NOMO-1 treated with dmso at 0.1 percent for 144 hours (cell line): Measurements from ENCODE around the gene CPAMD8.

ENCODE experiments used
- DNase-seq: peaks from one replicate; lab custom pipeline; 2025; ENCODE audit not compliant: unreplicated experiment; lab: John Stamatoyannopoulos, UW

CPAMD8 gene

DNA sequence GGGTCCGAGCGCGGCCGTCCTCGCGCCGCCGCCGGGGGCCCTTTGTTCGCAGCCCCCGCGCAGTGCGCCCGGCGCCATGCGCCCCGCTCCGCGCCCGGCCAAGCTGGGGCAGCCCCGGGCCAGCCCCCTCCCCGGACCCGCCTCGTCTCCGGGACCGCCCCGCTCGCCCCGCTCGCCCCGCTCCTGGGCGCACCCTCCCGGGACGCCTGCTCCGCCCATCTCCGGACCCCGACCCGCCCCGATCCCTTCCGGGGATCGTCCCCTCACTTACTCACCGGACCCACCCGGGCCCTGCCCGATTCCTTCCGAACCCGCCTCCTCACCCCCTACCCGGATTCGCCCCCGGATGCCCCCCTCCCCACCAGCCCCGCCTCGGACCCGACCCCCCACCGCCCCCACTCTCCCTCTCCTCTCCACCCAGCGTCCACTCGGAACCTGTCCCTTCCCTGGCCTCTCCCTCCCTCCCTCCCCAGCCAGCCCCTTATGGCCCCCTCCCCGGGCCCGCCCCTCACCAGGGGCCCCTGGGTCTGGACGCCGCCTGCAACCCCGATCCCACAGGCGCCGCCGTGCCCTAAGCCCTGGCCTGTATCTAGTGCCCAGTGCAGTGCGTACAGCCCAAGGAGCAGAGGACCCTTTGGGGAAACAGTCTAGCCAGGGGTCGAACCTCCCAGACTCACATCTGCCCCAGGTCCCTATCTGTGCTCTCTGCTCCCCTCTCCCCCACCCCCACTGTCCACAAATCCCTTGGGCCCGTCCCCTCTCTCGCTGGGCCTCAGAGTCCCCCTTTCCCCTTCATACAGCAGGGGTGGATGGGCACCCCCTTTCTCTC lies at the start of gene CPAMD8:
Gene CPAMD8 (minus strand): TSS at position 105 of the 829 bp plus-strand sequence. CDS start 168 bp downstream, outside the sequence.
- DNase-seq, result no peak

DNA sequence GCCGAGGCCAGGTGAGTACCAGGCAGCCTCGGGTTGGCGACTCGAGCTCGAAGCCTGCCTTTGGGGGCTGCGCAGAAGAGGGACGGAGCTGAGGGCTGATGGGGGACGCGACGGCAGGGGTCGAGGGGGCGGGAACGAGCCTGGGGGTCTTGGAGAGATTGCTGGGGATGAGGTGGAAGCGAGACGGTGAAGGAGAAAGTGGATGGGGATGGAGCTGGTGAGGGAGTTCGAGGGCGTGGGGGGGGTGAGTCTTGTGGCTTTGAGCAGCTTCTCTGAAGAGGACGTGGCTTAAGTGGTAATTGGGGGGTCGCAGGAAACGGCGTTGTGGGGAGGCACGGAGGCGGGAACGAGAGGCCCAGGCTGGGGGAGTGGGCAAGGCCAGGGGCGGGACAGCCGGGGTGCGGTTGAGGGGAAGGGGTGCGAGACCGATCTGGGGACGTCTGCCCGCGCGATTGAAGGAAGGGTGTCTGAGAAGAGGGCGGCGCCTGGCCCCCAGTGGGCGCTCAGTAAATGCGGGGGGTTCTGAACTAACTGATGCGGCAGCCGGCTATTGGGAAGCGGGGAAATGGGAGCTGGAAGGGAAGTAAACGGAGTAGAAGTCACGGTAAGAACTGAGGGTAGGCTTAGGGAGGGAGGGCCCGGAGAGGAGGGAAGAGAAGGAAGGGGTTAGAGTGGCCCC lies 49.4 kb upstream of the CPAMD8 start:
- peak; percentile 35 for DNase-seq

DNA sequence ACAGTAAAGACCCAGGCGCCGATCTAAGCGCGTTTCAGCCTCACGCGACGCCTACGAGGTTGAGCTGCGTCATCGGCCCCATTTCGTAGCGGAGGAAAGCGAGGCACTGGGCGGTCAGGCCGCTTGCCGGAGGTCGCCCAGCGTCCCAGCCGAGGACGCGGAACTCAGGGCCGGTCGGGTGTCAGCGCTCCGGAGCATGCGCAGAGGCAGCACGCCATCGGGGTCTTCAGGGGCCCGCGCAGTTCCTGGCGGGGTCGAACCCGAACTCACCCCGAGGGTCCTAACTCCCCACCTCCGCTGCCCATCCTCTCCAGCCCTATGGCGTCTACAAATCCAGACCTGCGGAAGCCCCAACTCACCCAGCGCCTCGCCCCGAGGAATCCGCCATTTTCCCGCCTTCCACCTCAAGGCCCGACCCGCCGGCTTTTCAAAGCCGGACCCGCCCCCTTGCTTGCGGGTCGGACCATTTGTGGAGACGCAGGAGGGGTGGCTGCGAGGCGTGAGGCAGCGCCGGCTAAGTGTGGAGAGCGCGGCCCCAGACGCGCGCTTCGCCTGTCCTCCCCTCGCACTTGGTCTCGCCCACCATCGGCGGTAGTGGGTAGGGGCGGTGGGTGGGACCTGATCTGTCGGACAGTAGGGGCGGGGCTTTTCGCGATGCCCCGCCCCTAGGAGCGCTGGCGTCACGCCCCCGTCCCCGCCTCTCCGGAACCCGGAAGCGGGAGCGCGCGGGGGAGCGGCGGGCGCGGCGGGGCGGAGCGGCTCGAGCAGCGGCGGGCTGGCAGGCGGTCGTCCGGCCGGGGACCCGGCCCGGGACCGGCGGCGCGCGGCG lies 48.6 kb upstream of the CPAMD8 start, which contains the start of the genes HAUS8 and MYO9B:
Gene HAUS8 (minus strand): TSS at position 418 of the 829 bp plus-strand sequence. CDS start 30 bp downstream, at position 388.
Gene MYO9B (plus strand): TSS at position 743 of the 829 bp plus-strand sequence. CDS start 25,941 bp downstream, outside the sequence.
- DNase-seq, result peak; percentile 98

DNA sequence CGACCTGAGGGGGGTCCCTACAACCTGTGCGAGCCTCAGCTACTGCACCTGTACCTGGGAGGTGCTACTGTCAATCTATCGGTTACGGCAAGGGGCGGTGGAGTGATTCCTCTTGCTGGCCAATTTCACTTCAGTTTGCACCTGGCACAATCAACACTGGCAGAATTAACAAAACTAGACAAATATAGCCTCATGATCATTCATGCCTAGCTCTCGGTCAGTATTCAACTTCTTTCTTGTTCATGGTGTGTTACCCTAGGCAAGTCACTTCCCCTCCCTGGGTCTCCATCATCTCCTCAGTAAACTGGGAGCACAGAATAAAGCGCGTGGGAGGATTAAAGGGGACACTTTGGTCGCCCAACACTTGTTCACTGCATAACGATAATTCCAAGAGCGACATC lies 48.0 kb upstream of the CPAMD8 start:
- DNase-seq, result no peak

GRCh38 chr19:17073869-17074633 lies 47.4 kb upstream of the CPAMD8 start:
- no peak for DNase-seq

GRCh38 chr19:17070912-17071311 lies 44.3 kb upstream of the CPAMD8 start:
- no peak for DNase-seq

DNA sequence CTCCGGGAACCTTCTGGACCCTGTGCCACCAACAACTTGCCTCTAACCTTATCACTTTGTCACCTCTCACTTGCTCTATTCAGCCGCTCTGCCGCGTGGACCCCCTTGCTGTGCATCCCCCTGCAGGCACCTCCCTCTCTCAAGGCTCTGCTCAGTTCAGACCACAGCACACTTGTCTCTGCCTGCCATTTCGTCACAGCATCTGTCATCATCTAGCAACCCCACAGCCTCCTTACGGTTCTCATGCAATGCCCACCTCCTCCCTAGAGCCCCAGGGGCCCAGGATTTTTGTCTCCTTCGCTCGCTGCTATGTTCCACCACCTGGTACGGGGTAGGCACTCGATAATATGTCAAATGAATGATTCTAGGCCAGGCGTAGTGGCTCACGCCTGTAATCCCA lies 43.8 kb upstream of the CPAMD8 start:
- DNase-seq, result no peak

GRCh38 chr19:17069193-17069592 lies 42.6 kb upstream of the CPAMD8 start:
- DNase-seq, result no peak

DNA sequence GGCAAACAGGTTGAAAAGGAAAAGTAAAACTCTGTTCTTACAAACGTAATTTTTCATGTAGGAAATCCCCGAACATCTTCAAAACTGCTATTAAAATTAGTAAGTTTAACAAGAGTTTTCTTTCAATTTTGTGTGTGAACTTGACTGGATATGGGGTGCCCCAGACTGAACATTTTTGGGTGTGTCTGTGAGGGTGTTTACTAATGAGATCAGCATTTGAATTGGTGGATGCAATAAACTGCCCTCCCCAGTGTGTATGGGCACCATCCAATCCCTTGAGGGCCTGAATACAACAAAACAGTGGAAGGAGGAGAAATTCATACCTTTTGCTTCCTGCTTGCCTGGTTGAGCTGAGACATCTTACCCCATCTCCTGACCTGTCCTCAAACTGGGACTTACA lies 36.8 kb upstream of the CPAMD8 start:
- no peak for DNase-seq

DNA sequence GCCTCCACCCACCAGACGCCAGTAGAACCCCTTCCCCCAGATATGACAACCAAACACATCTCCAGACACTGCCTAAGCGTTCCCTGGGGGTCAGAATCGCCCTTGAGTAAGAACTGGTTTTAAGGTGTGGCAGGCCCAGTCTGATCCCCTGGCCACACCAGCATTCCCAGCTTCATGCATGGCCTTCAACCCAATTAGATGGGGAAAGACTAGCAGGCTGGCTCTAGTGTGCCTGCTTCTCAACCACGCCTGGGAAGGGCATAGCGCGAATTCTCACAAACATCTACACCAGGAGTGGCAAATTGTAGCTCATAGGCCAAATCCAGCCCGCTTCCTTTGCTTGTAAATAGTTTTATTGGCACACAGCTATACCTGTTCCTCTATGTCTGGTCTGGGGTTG lies 35.1 kb upstream of the CPAMD8 start:
- no peak for DNase-seq

DNA sequence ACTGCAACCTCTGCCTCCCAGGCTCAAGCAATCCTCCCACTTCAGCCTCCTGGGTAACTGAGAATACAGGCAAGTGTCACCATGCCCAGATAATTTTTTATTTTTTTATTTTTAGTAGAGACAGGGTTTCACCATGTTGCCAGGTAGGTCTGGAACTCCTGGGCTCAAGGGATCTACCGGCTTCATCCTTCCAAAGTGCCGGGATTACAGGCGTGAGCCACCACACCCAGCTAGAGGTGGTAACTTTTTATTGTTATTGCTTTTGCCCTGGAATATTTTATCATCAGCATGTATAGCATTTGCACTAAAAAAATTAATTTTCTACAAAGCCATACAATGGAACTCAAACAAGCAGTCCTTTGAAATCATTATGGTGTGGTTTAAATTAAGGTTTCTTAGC lies 34.6 kb upstream of the CPAMD8 start:
- DNase-seq, result no peak

DNA sequence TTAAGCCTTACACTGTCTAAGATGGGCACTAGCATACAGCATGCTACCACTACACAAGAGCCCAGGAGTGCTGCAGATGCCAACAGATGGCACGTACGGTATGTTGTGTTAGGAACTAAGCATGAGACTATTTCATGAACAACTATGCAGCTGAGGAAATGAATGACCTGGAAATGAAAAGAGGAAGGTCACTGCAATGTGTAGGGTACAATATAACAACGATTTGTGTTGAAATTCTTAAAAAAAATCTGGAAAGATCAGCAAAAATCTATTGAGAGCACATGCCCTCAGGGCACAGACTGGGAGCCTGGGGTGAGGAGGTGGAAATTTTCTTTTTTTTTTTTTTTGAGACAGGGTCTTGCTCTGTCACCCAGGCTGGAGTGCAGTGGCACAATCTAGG lies 34.2 kb upstream of the CPAMD8 start:
- DNase-seq, result no peak

DNA sequence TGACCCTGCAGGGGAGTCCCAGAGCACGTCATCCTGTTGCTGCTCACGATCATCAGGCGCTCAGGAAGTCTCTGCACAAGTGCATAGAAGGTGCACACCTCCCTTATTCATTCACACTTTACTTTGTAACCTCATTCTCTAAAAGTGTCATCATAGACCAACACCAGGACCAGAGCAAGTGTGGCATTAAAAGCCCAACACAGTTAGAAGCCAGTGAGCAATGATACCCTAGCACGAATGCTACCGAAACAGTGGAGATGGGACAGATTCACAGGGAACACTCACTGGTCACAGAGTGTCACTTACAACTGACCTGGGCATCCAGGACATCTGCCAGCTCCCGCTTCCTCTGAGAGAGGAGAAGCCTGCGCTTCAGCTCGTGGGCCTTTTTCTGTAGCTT lies 31.6 kb upstream of the CPAMD8 start:
- DNase-seq, result no peak

GRCh38 chr19:17055636-17056035 lies 29.0 kb upstream of the CPAMD8 start:
- no peak for DNase-seq

GRCh38 chr19:17054746-17055145 lies 28.1 kb upstream of the CPAMD8 start:
- DNase-seq, result no peak

GRCh38 chr19:17052439-17052838 lies 25.8 kb upstream of the CPAMD8 start:
- DNase-seq, result no peak

DNA sequence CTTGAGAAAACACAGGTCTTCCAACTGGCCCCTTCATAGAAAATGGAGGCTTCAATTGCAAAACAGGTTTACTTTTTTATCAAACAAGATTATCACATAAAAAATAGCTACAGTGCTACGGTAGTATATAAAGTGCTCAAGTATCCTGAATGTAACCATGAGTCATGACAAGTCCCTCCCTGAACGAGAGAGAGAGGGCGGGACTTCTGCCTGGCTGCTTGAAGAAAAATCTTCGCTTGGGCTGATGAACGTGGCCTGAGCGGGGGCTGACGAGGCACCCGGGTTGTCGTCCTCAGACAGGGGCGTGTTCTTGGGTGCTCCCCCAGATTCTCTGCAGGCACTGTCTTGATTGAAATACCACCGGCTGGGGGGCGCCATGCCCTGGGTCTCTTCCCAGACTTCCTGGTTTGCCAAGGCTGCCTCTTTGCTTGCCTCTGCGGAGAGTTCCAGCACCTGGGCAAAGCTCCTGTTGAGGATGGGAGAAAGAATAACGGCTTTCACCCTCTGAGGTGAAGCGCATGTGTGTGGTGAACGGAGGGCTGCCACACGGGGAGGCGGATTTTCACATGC lies 23.2 kb upstream of the CPAMD8 start:
- no peak for DNase-seq

DNA sequence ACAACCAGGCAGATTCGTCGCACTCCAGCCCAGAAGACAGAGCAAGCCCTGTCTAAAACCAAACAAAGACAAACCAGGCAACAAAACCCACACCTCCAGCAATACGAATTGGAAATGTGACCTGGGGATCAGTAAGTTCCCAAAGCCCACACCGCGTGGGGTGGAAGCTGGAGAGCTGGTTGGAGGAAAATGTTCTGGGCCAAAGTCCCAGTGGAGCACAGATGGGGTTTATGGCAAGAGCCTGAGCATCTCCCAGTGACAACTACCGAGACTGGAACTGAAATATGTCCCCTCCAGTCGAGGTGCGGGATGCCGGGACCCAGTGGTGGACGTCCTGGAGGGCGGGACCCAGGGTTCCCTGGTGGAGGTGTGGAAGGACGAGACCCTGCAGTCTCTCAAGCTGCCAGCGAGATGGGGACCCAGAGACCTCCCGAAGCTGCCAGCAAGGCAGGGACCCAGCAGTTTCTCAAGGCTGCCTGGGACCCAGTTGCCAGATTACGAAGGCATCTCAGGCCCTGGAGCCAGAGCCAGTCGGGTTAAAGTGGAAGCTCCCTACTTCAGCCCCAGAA lies 22.4 kb upstream of the CPAMD8 start:
- DNase-seq, result no peak

- DNase-seq, result no peak
Observed at GRCh38 chr19:17045907-17046502, 19.4 kb upstream of the CPAMD8 start.

DNA sequence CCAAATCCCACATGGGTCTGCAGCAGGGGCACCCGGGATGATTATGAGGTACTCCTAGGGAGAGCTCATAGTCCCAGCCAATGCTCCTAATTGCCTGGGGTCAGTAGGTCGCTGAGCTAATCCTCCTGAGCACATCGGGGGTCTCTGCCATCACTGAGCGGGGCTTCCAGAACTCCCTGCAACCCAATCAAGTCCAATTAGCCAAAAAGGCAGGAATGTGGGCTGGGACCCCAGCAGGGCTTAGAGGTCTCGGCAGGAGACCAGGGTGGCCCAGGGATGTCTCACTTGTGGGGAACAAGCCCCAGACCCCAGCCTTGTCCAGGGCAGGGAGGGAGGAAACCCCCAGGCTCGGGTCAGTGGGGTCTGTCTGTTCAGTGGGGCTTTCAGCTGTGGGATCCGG lies 17.1 kb upstream of the CPAMD8 start:
- no peak for DNase-seq
